Activated naive CD4-positive, alpha-beta T cell treated with anti-CD3 and anti-CD28 coated beads, Interleukin-2, amount 50 U/mL, for 24 hours (primary cell): Measurements from ENCODE around the gene MMP24OS.

Experiments
- H3K27ac Mint-ChIP-seq: one replicate; pipeline ENCODE4 v1.8.0; 2021; ENCODE audit warnings: mild to moderate bottlenecking, mixed read lengths
- H3K27me3 Mint-ChIP-seq: one replicate; pipeline ENCODE4 v1.8.0; 2021; ENCODE audit warnings: mixed read lengths
- H3K36me3 Mint-ChIP-seq: one replicate; pipeline ENCODE4 v1.8.0; 2021; ENCODE audit warnings: mixed read lengths
- H3K4me1 Mint-ChIP-seq: one replicate; pipeline ENCODE4 v1.8.0; 2021; ENCODE audit warnings: mixed read lengths
- H3K4me3 Mint-ChIP-seq: one replicate; pipeline ENCODE4 v1.8.0; 2021; ENCODE audit warnings: mild to moderate bottlenecking, mixed read lengths
- H3K9me3 Mint-ChIP-seq: one replicate; pipeline ENCODE4 v1.8.0; 2021; ENCODE audit warnings: mixed read lengths

The MMP24OS gene

DNA sequence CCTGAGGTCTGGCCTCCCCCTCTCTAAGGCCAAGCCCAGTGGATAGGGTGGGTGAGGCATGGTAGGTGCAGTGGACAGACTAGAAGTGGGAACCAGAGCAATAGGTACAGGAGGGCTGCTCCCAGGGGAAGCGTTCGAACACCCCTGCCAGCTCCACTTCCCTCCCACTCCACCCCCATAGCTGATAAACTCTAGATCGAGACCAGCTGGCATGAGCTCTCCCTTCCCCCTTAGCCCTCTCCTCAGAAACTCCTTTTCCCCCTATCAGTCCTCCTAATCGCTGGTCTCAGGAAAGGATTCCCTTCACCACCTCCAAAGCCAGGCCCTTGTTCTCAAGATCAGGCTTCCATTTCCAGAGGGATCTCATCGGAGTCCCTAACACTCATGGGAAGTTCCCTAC, 20.3 kb upstream of the MMP24OS start:
- Mint-ChIP-seq H3K27me3 (no peaks in the 10 kb centered on the region), H3K27ac (no peak overlapping the region), H3K4me1 (no peaks in the 10 kb centered on the region), H3K4me3 (no peak overlapping the region), H3K36me3 (no peaks in the 10 kb centered on the region), H3K9me3 (no peaks in the 10 kb centered on the region)

DNA sequence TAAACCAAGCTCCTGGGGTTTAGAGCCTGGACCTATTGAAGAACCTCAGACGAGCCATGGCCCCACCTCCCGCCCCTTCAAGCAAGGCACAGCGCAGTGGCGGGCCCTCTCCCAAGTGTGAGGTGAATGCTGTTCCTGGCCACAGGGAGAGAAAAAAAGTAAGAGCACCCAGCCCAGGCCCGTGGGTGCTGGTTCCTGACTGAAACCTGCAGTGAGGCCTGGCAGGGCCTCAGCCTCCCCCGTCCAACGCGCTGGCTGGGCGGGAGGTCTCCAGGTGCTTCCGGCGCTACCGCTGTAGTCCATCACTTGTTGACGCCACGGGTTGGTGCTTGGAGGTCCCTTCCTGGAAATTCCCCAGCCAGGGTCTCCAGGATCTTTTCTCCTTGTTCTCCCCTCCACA, 19.8 kb upstream of the MMP24OS start:
- Mint-ChIP-seq H3K27me3 (no peaks in the 10 kb centered on the region), H3K4me3 (no peak overlapping the region), H3K9me3 (no peaks in the 10 kb centered on the region), H3K27ac (no peak overlapping the region), H3K36me3 (no peaks in the 10 kb centered on the region), H3K4me1 (no peaks in the 10 kb centered on the region)

DNA sequence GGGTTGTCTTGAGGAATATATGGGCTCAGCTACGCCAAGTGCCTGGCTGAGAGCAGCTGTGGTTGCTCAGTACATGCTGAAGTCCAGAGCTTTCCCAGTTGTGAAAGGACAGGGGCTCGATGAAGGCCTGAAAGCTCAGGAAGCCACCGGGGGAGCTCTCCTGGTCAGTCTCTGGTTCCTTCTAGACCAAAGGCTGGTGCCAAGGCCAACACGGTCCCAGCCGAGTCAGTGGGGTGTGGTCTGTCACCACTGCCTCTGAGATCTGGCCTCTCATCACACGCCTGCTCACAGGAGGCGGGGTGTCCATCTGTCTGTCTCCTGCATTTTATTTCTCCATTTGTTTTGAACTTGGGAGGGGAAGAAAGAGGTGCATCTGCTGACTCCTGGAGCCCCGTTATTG, 19.2 kb upstream of the MMP24OS start:
- Mint-ChIP-seq H3K27ac (no peak overlapping the region), H3K27me3 (no peaks in the 10 kb centered on the region), H3K9me3 (no peaks in the 10 kb centered on the region), H3K36me3 (no peaks in the 10 kb centered on the region), H3K4me3 (no peak overlapping the region), H3K4me1 (no peaks in the 10 kb centered on the region)

DNA sequence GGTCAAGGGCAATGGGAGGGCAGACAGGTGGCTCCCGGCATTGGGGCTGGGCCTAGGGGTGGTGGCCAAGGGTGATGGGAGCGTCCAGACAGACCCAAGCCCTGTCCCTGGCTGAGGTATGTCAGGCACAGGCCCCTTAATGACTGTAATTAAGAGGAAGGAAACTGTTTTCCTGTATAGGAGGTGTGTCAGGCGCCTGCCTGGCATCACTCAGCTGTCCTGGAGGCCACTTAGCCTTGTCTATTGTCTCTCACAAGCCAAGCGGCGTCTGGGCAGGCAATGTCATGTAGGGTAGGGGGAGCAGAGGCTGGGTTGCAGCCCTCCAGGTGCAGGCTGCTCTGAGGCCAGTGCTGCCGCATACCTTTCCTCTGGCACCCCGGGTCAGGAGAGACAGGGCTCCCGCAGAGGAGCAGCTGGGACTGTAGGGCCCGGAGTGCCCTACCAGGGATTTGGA, 18.2 kb upstream of the MMP24OS start:
- Mint-ChIP-seq H3K27ac (no peak overlapping the region), H3K4me1 (no peaks in the 10 kb centered on the region), H3K27me3 (no peaks in the 10 kb centered on the region), H3K36me3 (no peaks in the 10 kb centered on the region), H3K9me3 (no peaks in the 10 kb centered on the region), H3K4me3 (no peak overlapping the region)

DNA sequence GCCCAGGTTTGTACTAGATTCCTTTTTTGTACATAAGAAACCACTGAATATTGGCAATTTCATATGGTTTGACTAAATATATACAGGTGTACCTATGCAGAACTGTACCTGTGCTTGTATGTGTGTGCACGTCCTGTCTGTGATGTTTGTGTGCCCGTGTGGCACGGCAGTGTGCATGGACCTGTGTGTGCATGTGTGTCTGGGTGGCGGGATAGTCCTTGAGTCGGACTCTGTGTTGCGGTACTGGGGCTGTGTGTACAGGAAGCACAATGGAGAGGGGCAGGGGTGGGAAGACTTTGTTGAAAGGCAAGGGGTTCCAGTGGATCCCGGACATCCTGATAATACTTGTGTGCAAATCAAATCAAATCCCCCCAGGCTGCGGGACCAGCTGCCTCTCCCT, 17.8 kb upstream of the MMP24OS start:
- no peaks in the 10 kb centered on the region for H3K36me3 Mint-ChIP-seq
- H3K27ac Mint-ChIP-seq = no peak overlapping the region
- no peaks in the 10 kb centered on the region for H3K9me3 Mint-ChIP-seq

DNA sequence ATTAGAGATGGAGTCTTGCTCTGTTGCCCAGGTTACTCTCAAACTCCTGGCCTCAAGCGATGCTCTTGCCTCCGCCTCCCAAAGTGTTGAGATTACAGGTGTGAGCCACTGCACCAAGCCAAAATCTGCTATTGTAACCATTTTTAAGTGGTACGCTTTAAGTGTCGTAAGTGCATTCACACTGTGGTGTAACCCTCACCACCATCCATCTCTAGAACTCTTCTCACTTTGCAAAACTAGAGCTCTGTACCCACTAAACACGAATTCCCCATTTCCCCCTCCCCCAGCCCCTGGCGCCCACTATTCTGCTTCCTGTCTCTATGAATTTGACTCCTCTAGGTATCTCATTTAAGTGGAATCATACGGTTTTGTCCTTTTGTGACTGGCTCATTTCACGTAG, 17.1 kb upstream of the MMP24OS start:
- Mint-ChIP-seq H3K4me1 (no peaks in the 10 kb centered on the region), H3K27me3 (no peaks in the 10 kb centered on the region), H3K27ac (no peak overlapping the region), H3K36me3 (no peaks in the 10 kb centered on the region), H3K4me3 (no peak overlapping the region), H3K9me3 (no peaks in the 10 kb centered on the region)

More for the DNA sequence above, 17.8 kb upstream of the MMP24OS start:
- Mint-ChIP-seq H3K27me3 (no peaks in the 10 kb centered on the region), H3K4me1 (no peaks in the 10 kb centered on the region), H3K4me3 (no peak overlapping the region)

DNA sequence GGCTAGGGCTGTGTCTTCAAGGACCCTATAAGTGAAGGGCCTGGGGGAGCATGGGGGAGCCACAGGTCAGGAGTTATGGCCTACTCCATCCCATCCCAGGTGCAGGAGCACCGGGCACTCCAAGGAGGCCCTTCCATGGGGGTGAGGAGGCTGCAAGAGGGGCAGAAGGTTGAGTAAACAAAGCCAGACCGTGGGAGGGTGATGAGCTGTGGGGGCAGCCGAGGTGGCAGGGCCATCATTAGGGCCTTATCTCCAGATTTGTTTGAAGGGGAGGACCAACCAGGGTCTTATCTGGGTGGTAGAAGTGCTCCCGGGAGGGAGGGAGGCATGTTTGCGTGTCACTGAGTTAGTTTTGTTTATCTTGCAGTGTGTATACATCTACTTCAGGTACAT, 16.4 kb upstream of the MMP24OS start:
- Mint-ChIP-seq H3K4me1 (no peaks in the 10 kb centered on the region), H3K27me3 (no peaks in the 10 kb centered on the region), H3K4me3 (no peak overlapping the region), H3K36me3 (no peaks in the 10 kb centered on the region), H3K9me3 (no peaks in the 10 kb centered on the region), H3K27ac (no peak overlapping the region)

- no peak overlapping the region for H3K4me3 Mint-ChIP-seq
- no peaks in the 10 kb centered on the region for H3K27me3 Mint-ChIP-seq
- H3K27ac Mint-ChIP-seq = no peak overlapping the region
- H3K36me3 Mint-ChIP-seq = no peaks in the 10 kb centered on the region
- no peaks in the 10 kb centered on the region for H3K4me1 Mint-ChIP-seq
- H3K9me3 Mint-ChIP-seq = no peaks in the 10 kb centered on the region
Observed at GRCh38 chr20:35293303-35294292, 15.7 kb upstream of the MMP24OS start.

DNA sequence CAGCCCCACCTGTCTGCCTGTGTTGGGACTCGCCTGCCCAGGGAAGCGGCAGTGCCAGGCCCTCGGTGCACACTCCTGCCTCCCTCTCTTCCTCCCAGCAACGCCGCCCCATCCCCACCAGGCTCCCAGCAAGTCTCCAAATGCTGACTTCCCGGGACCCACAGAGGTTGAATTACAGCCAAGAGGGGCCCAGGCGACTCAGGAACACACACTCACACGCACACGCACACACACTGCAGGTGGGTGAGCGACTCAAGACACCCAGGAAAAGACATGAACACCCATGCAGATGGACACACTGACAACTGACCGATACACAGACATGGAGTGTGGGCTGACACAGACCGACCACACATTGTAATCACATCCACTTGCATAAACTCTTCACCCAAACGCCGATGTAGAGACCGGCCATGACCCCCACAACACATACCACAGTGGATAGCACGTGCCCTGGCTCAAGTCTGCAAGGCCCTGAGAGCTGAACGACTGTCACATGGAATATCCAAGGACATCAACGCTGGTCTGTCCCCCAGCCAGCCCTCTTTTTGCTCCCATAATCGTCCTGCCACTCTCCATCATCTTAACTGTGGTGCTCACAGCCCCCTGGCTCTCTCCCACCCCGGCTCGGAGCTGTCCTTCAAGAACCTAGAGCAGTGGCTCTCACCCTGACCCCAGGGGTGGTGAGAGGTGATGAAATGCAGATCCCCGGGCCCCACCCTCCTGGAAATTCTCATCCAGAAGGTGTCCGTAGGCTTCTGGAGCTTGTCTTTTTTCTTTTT, 14.8 kb upstream of the MMP24OS start:
- no peaks in the 10 kb centered on the region for H3K4me1 Mint-ChIP-seq
- no peaks in the 10 kb centered on the region for H3K27me3 Mint-ChIP-seq
- H3K9me3 Mint-ChIP-seq = no peaks in the 10 kb centered on the region
- no peaks in the 10 kb centered on the region for H3K36me3 Mint-ChIP-seq
- no peak overlapping the region for H3K27ac Mint-ChIP-seq
- H3K4me3 Mint-ChIP-seq = no peak overlapping the region

- Mint-ChIP-seq H3K27me3 (no peaks in the 10 kb centered on the region), H3K4me3 (no peak within 1 kb of the TSS), H3K9me3 (no peaks in the 10 kb centered on the region), H3K4me1 (no peaks in the 10 kb centered on the region), H3K36me3 (no peaks in the 10 kb centered on the region), H3K27ac (no peak within 1 kb of the TSS)
Observed at GRCh38 chr20:35291654-35292503, 14.0 kb upstream of the MMP24OS start, which contains the start of gene FAM83C. FAM83C (minus strand) TSS chr20:35292425; CDS start chr20:35292304, 121 bp downstream.

GRCh38 chr20:35290887-35291417, 13.0 kb upstream of the MMP24OS start:
- Mint-ChIP-seq H3K36me3 (no peaks in the 10 kb centered on the region), H3K4me1 (peaks cover 3% of the 10 kb centered on the region), H3K27ac (no peak overlapping the region)

DNA sequence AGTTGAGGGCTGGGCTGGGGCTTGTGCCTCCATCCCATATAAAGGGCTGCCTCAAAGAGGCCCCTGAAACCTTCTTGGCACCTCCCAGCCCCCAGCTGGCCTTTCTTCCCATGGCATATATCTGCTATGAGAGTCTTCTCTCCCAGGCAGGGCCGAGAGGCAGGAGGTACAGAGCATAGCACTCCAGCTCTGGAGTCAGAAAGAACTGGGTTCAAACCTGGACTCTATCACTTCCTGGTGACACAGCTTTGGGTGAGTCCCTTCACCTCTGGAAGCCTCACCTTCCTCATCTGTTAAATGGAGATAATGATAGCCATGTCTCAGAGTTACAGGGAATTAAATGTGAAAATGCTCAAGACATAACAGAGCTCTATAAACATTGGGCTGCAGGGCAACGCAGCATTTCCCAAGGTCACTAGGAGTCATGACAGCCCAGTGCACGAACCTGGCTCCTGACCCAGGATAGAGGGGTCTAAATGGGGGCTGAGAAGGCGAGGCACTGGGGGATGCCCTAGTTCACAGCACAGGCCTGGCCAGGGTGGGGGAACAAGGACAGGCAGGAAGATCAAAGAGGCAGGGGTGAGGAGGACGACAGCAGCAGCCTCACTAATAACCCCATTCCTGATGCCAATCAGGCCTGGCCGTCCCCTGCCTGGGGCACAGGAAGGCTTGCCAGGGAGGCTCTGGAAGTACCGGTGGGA, 12.4 kb upstream of the MMP24OS start:
- Mint-ChIP-seq H3K27me3 (no peaks in the 10 kb centered on the region), H3K9me3 (no peaks in the 10 kb centered on the region), H3K4me3 (no peak overlapping the region), H3K4me1 (peaks cover 9% of the 10 kb centered on the region), H3K27ac (no peak overlapping the region), H3K36me3 (no peaks in the 10 kb centered on the region)

More at GRCh38 chr20:35290887-35291417, 13.0 kb upstream of the MMP24OS start:
- no peak overlapping the region for H3K4me3 Mint-ChIP-seq
- no peaks in the 10 kb centered on the region for H3K27me3 Mint-ChIP-seq
- H3K9me3 Mint-ChIP-seq = no peaks in the 10 kb centered on the region

GRCh38 chr20:35288325-35289060, 10.6 kb upstream of the MMP24OS start:
- Mint-ChIP-seq H3K4me1 (peaks cover 19% of the 10 kb centered on the region), H3K4me3 (no peak overlapping the region), H3K36me3 (peaks cover 3% of the 10 kb centered on the region), H3K27me3 (no peaks in the 10 kb centered on the region), H3K27ac (no peak overlapping the region), H3K9me3 (no peaks in the 10 kb centered on the region)
